ENCODE data around the gene CCN6.

- TF ChIP-seq CTCF (IDR thresholded peaks at IDR 0.05; ENCODE audit: low read length) (no peak), EZH2 (optimal IDR thresholded peaks at IDR 0.05; ENCODE audit: low read depth, low read length) (no peak)
These were observed 11.6 kb downstream of the CCN6 start for GRCh38 chr6:112065426-112065986.

Measured in MM.1S (cell line).